WTC11 (cell line): Measurements from ENCODE around the gene SHLD1. TPM values are rescaled to one million over a fixed set of nuclear protein-coding genes. Genes with fewer than 3 reads are reported as not detected.
"Not testable (repeated sequence)": the region's sequence is repeated elsewhere in the genome, so short reads cannot be mapped to it uniquely, and the experiment has no call there.

Experiments used
- ATAC-seq: fragments of 200-7000 bp; cut with Tn5 transposase; 2 replicates; pipeline ENCODE4 v1.10.0; 2021; ENCODE audit warnings: mild to moderate bottlenecking, moderate library complexity
- CTCF ChIA-PET: fragments of 300-600 bp; sonication (Branson Sonifier 250); formaldehyde crosslinking; loops from one replicate; lab custom pipeline; 2021; ENCODE audit warnings: antibody characterized with exemption; lab: Charles Lee
- POLR2A ChIA-PET: fragments of 350-600 bp; sonication (Branson Sonifier 250); formaldehyde crosslinking; loops from one replicate; lab custom pipeline; 2021; ENCODE audit warnings: antibody characterized with exemption; lab: Charles Lee
- DNase-seq: peaks from one replicate; pipeline ENCODE4 v3.0.0; 2021; ENCODE audit warnings: low spot score
- H3K27ac Mint-ChIP-seq: 2 replicates; pipeline ENCODE4 v1.8.0; 2021; ENCODE audit warnings: mixed read lengths
- H3K27me3 Mint-ChIP-seq: 2 replicates; pipeline ENCODE4 v1.8.0; 2021; ENCODE audit warnings: low read depth, mild to moderate bottlenecking, moderate library complexity, mixed read lengths
- H3K36me3 Mint-ChIP-seq: 2 replicates; pipeline ENCODE4 v1.8.0; 2021; ENCODE audit warnings: mixed read lengths
- H3K4me1 Mint-ChIP-seq: 2 replicates; pipeline ENCODE4 v1.8.0; 2022; ENCODE audit warnings: mixed read lengths
- H3K4me3 Mint-ChIP-seq: 2 replicates; pipeline ENCODE4 v1.8.0; 2021; ENCODE audit warnings: mild to moderate bottlenecking, moderate library complexity, mixed read lengths
- H3K9me3 Mint-ChIP-seq: 2 replicates; pipeline ENCODE4 v1.8.0; 2021; ENCODE audit warnings: mixed read lengths
- CREM ChIP-seq: sonication (generic); formaldehyde crosslinking; IDR thresholded peaks from 2 replicates; pipeline ENCODE4 v1.8.1; 2022; ENCODE audit warnings: mild to moderate bottlenecking, missing genetic modification reagents, moderate library complexity
- CTCF ChIP-seq: fragments of 200-600 bp; IDR thresholded peaks from 2 replicates; pipeline ENCODE4 v1.8.0; 2022; ENCODE audit warnings: antibody characterized with exemption
- E2F4 ChIP-seq: sonication (generic); formaldehyde crosslinking; IDR thresholded peaks from 2 replicates; pipeline ENCODE4 v1.8.1; 2022; ENCODE audit warnings: low read depth, mild to moderate bottlenecking, moderate library complexity, missing genetic modification reagents, borderline replicate concordance
- ESRRA ChIP-seq: sonication (generic); formaldehyde crosslinking; IDR thresholded peaks from 2 replicates; pipeline ENCODE4 v1.8.1; 2022; ENCODE audit warnings: mild to moderate bottlenecking, missing genetic modification reagents, borderline replicate concordance
- FOXP1 ChIP-seq: sonication (generic); formaldehyde crosslinking; IDR thresholded peaks from 2 replicates; pipeline ENCODE4 v1.8.0; 2022; ENCODE audit warnings: missing genetic modification reagents, mild to moderate bottlenecking, moderate library complexity, borderline replicate concordance
- HMGA2 ChIP-seq: fragments of 250-450 bp; sonication (Bioruptor Pico); IDR thresholded peaks from 2 replicates; pipeline ENCODE4 v1.4.0; 2021; ENCODE audit warnings: mild to moderate bottlenecking, moderate library complexity
- MAX ChIP-seq: sonication (generic); formaldehyde crosslinking; IDR thresholded peaks from 2 replicates; pipeline ENCODE4 v1.8.0; 2022; ENCODE audit warnings: mild to moderate bottlenecking, missing genetic modification reagents
- MXD4 ChIP-seq: fragments of 250-450 bp; sonication (Bioruptor Pico); IDR thresholded peaks from 2 replicates; pipeline ENCODE4 v1.8.0; 2021; ENCODE audit warnings: mild to moderate bottlenecking, moderate library complexity, borderline replicate concordance
- MYBL2 ChIP-seq: sonication (generic); formaldehyde crosslinking; IDR thresholded peaks from 2 replicates; pipeline ENCODE4 v1.8.1; 2023; ENCODE audit warnings: mild to moderate bottlenecking, moderate library complexity, missing genetic modification reagents
- NR2C2 ChIP-seq: sonication (generic); formaldehyde crosslinking; IDR thresholded peaks from 2 replicates; pipeline ENCODE4 v1.8.0; 2022; ENCODE audit warnings: mild to moderate bottlenecking, missing genetic modification reagents
- TCF7 ChIP-seq: sonication (generic); formaldehyde crosslinking; IDR thresholded peaks from 2 replicates; pipeline ENCODE4 v1.8.0; 2022; ENCODE audit warnings: mild to moderate bottlenecking, low read depth, missing genetic modification reagents, moderate library complexity
- ZBTB21 ChIP-seq: sonication (generic); formaldehyde crosslinking; IDR thresholded peaks from 2 replicates; pipeline ENCODE4 v1.8.1; 2023; ENCODE audit warnings: mild to moderate bottlenecking, missing genetic modification reagents, borderline replicate concordance
- ZNF138 ChIP-seq: sonication (generic); formaldehyde crosslinking; conservative IDR thresholded peaks from 2 replicates; pipeline ENCODE4 v1.8.1; 2022; ENCODE audit warnings: mild to moderate bottlenecking, moderate library complexity, missing genetic modification reagents
- ZNF263 ChIP-seq: sonication (generic); formaldehyde crosslinking; IDR thresholded peaks from 2 replicates; pipeline ENCODE4 v1.8.1; 2022; ENCODE audit warnings: low read depth, mild to moderate bottlenecking, moderate library complexity, missing genetic modification reagents
- ZNF512 ChIP-seq: sonication (generic); formaldehyde crosslinking; IDR thresholded peaks from 2 replicates; pipeline ENCODE4 v1.8.1; 2022; ENCODE audit warnings: missing genetic modification reagents, borderline replicate concordance
- ZNF532 ChIP-seq: fragments of 250-450 bp; sonication (Bioruptor Pico); IDR thresholded peaks from 2 replicates; pipeline ENCODE4 v1.9.0; 2021; ENCODE audit warnings: mild to moderate bottlenecking, borderline replicate concordance
- ZNF671 ChIP-seq: fragments of 250-450 bp; sonication (Bioruptor Pico); IDR thresholded peaks from 2 replicates; pipeline ENCODE4 v1.8.0; 2021; ENCODE audit warnings: mild to moderate bottlenecking
- ZSCAN18 ChIP-seq: fragments of 250-450 bp; sonication (Bioruptor Pico); IDR thresholded peaks from 2 replicates; pipeline ENCODE4 v2.1.2; 2022; ENCODE audit warnings: mild to moderate bottlenecking, moderate library complexity
- total RNA-seq: library from RNA; stranded (reverse); gene quantifications from 3 replicates; pipeline ENCODE4 v1.2.3, GENCODE V29; 2021

The SHLD1 gene
- total RNA-seq, 1 experiment from 2014 or later: 4.1 TPM

GRCh38 chr20:5737966-5738365 is 12.2 kb upstream of the SHLD1 start:
- no peak overlapping the region for H3K27ac Mint-ChIP-seq
- ATAC-seq (no peak), DNase-seq (no peak)
- CTCF ChIA-PET: interaction anchor here (1.0 kb wide), 1 partner anchor 208 kb away, joined by 3 read pairs; no protein-coding TSS in a partner anchor
- no peaks in the 10 kb centered on the region for H3K36me3 Mint-ChIP-seq
- H3K4me3 Mint-ChIP-seq: no peak overlapping the region
- TF ChIP-seq MXD4 (CRISPR knock-in tag) (no peak), FOXP1 (CRISPR knock-in tag) (no peak), ZNF138 (CRISPR knock-in tag) (no peak), ZBTB21 (CRISPR knock-in tag) (no peak), E2F4 (CRISPR knock-in tag) (no peak), ZNF532 (CRISPR knock-in tag) (no peak), ZNF512 (no peak), ESRRA (no peak), HMGA2 (CRISPR knock-in tag) (no peak), NR2C2 (no peak), ZNF671 (no peak), MYBL2 (CRISPR knock-in tag) (no peak), ZNF263 (CRISPR knock-in tag) (no peak)
- H3K4me1 Mint-ChIP-seq: no peaks in the 10 kb centered on the region; the same call in 1 of the 2 replicates
- H3K9me3 Mint-ChIP-seq: no peaks in the 10 kb centered on the region
- POLR2A ChIA-PET: no interaction called here
- H3K27me3 Mint-ChIP-seq: peaks cover 3% of the 10 kb centered on the region; the same call in 1 of the 2 replicates

- H3K27ac Mint-ChIP-seq, H3K4me1 Mint-ChIP-seq, H3K9me3 Mint-ChIP-seq, POLR2A ChIA-PET, ATAC-seq, H3K4me3 Mint-ChIP-seq, DNase-seq, H3K27me3 Mint-ChIP-seq, H3K36me3 Mint-ChIP-seq: not testable (repeated sequence)
- CTCF ChIA-PET: interaction anchor here (0.5 to 1.4 kb wide), 4 partner anchors 11 to 212 kb away, joined by 3 read pairs; no protein-coding TSS in a partner anchor
Observed at GRCh38 chr20:5740643-5741042, 9.6 kb upstream of the SHLD1 start.

GRCh38 chr20:5741089-5741488 is 9.1 kb upstream of the SHLD1 start:
- ChIA-PET POLR2A (no interaction called here), CTCF (interaction anchor here (0.5 to 1.4 kb wide), 4 partner anchors 12 to 212 kb away, joined by 3 read pairs; no protein-coding TSS in a partner anchor)
- Mint-ChIP-seq H3K9me3 (no peaks in the 10 kb centered on the region), H3K27ac (no peak overlapping the region), H3K4me1 (no peaks in the 10 kb centered on the region; the same call in 1 of the 2 replicates)
- no peak for DNase-seq
- TF ChIP-seq MXD4 (CRISPR knock-in tag) (no peak), CREM (no peak), MAX (CRISPR knock-in tag) (no peak), TCF7 (no peak), CTCF (no peak), ZSCAN18 (CRISPR knock-in tag) (no peak)
- TF ChIP-seq, all 79 proteins: peak for 0
- Mint-ChIP-seq H3K4me3 (no peak overlapping the region), H3K27me3 (no peaks in the 10 kb centered on the region; the same call in 1 of the 2 replicates), H3K36me3 (no peaks in the 10 kb centered on the region)
- no peak for ATAC-seq
